ENCODE results near the gene SMCP.

SMCP gene

DNA sequence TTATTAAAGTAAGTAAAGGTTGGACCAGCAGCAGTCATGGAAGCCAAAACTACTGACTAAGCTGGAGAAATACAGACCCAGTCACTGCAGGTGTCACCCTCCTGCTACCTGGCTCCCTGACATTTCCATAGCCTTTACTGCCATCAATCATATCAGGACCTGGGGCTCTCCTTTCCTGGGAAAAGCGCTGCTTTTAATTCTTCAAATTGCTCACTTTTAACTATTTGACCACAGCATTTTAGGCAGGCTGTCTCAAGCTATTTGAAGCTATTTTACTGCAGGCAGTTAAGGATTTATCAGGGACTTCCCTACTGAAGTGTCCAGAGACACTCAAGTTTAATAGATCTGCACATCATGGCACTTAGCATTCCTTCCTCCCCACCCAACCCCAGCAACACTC is 34.3 kb downstream of the SMCP start:
- no peak for DNase-seq (ENCODE audit: extremely low read depth, low read depth)
- H3K4me3 ChIP-seq (replicated peaks; ENCODE audit: low read depth, low read length): no peak overlapping the region
- TF ChIP-seq CTCF (IDR thresholded peaks at IDR 0.05; ENCODE audit: low read depth, low read length, missing control alignments): no peak

DNA sequence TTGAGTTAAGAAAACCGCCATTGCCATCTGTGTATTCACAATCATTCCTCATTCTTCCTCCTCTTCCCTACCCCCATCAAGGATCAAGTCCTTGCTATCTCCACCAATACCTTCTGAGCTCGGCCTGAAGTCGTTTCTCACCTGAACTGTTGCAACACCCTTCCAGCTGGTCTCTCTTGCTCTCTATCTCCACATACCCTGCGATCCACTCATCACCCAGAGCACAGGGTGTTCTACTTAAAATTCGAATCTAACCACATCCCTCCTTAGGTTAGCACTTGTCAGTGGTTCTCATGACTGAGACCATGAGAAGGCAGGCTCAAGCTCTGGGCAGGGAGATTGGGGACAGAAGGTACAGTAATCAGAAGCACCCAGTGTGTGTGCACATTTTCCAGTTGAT is 34.8 kb downstream of the SMCP start:
- DNase-seq (ENCODE audit: extremely low read depth, low read depth): no peak
- TF ChIP-seq CTCF (IDR thresholded peaks at IDR 0.05; ENCODE audit: low read depth, low read length, missing control alignments): no peak
- H3K4me3 ChIP-seq (replicated peaks; ENCODE audit: low read depth, low read length): no peak overlapping the region

GRCh38 chr1:152917794-152918193 is 39.7 kb downstream of the SMCP start:
- DNase-seq (ENCODE audit: extremely low read depth, low read depth): no peak
- no peak overlapping the region for H3K4me3 ChIP-seq (replicated peaks; ENCODE audit: low read depth, low read length)
- no peak for TF ChIP-seq CTCF (IDR thresholded peaks at IDR 0.05; ENCODE audit: low read depth, low read length, missing control alignments)

DNA sequence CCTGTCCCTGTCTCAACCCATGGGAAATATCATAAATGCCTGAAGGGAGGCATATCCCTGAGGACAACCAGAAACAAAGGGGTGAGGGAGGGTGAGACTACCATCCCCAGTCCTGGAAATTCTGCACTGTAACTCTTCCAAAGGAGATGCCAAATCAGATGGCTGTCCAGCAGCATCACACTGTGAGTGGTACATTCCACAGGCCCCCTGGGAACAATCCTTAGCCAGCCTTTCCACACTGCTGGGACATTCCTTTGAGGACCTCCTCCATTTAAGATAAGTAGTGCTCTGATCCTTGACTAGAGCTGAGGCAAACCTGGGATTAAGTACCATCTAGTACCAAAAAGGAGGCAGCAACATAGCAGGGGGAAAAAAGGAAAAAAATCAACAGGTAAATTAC is 40.9 kb downstream of the SMCP start:
- no peak for DNase-seq (ENCODE audit: extremely low read depth, low read depth)
- no peak overlapping the region for H3K4me3 ChIP-seq (replicated peaks; ENCODE audit: low read depth, low read length)
- TF ChIP-seq CTCF (IDR thresholded peaks at IDR 0.05; ENCODE audit: low read depth, low read length, missing control alignments): no peak

DNA sequence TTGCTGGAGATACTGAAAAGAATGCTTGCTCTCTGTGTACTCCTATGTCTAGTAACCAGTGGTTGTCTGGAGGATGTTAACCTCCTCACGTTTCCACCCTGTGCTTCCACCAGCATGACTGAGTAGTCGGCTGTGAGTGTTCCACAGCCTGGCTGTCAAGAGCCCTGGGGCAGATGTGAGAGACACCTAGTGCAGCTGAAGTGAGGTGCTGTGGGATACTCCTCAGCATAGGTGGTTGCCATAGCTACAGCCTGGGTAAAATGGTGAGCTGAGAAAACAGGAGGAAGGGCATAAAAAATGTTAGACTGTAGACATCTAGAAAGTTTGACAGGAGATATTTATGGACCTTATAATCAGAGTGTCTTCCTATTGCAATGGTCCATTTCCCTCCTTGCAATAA is 46.1 kb downstream of the SMCP start:
- no peak overlapping the region for H3K4me3 ChIP-seq (replicated peaks; ENCODE audit: low read depth, low read length)
- TF ChIP-seq CTCF (IDR thresholded peaks at IDR 0.05; ENCODE audit: low read depth, low read length, missing control alignments): no peak
- DNase-seq (ENCODE audit: extremely low read depth, low read depth): no peak

- DNase-seq (ENCODE audit: extremely low read depth, low read depth): no peak
- no peak overlapping the region for H3K4me3 ChIP-seq (replicated peaks; ENCODE audit: low read depth, low read length)
- no peak for TF ChIP-seq CTCF (IDR thresholded peaks at IDR 0.05; ENCODE audit: low read depth, low read length, missing control alignments)
These were observed 48.0 kb downstream of the SMCP start for GRCh38 chr1:152926091-152926490.

DNA sequence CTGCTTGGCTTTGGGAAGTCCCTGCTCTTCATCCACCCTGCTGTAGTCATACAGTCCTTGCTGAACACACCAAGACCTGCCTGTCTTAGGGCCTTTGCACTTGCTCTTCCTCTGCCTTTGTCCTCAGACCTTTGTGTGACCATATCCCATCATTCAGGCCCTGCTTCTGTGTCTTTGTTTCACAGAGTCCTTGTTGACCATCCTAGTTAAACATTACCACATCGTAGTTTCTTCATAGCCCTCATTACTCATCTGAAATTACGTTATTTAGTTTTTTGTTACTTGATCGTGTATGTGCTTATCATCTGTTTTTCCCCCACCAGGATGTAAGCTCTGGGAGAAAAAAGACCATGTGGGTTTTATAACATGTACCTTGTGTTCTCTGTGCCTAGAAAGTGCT is 50.5 kb downstream of the SMCP start:
- TF ChIP-seq CTCF (IDR thresholded peaks at IDR 0.05; ENCODE audit: low read depth, low read length, missing control alignments): no peak
- H3K4me3 ChIP-seq (replicated peaks; ENCODE audit: low read depth, low read length): no peak overlapping the region
- no peak for DNase-seq (ENCODE audit: extremely low read depth, low read depth)

Measured in HFF-Myc (cell line).